Urinary bladder (tissue), 4 donors: ENCODE data around the gene INHBE. TPM values are rescaled to one million over a fixed set of nuclear protein-coding genes. Genes with fewer than 3 reads are reported as not detected.
"Not testable (repeated sequence)": the region's sequence is repeated elsewhere in the genome, so short reads cannot be mapped to it uniquely, and the experiment has no call there.

Experiments used
- DNase-seq: peaks from one replicate; pipeline ENCODE4 v3.0.0-alpha.2; 2015; ENCODE audit errors: extremely low spot score
- H3K27ac ChIP-seq: one replicate; pipeline ENCODE4 v1.5.1; 2013; ENCODE audit warnings: low read depth, mild to moderate bottlenecking, moderate library complexity
- H3K36me3 ChIP-seq: one replicate; pipeline ENCODE4 v1.6.1; 2013; ENCODE audit warnings: mild to moderate bottlenecking, moderate library complexity; ENCODE audit not compliant: insufficient read depth
- H3K4me1 ChIP-seq: one replicate; pipeline ENCODE4 v1.6.1; 2013; ENCODE audit warnings: mild to moderate bottlenecking, moderate library complexity; ENCODE audit not compliant: insufficient read depth
- H3K4me3 ChIP-seq: one replicate; pipeline ENCODE4 v1.5.1; 2013; ENCODE audit warnings: low read depth, low read length
- WGBS: extraction: QIAGEN DNeasy Blood & Tissue Kit; methylation state at CpG from one replicate; pipeline ENCODE4 v1.1.7; 2013; 5-methylcytosine and 5-hydroxymethylcytosine counted together
- polyA plus RNA-seq: library from polyadenylated mRNA; stranded (reverse); fragments of 200-250 nt; gene quantifications from one replicate; pipeline ENCODE4 v1.2.3, GENCODE V29; 2013
- small RNA-seq: library from RNA; depleted of rRNA; stranded (forward); fragments of <200 nt; gene quantifications from one replicate; pipeline ENCODE3, GENCODE V24; 2014
- total RNA-seq: library from RNA; depleted of rRNA; stranded (reverse); fragments of >200 nt; gene quantifications from one replicate; pipeline ENCODE4 v1.2.3, GENCODE V29; 2014
- donor health status: healthy with polysubstance abuse.
- donor health status: healthy.

The INHBE gene
- total and polyA plus RNA-seq, 2 donors, result 0.09 TPM; not detected in 1

- Histone ChIP-seq H3K27ac (no peak overlapping the region), H3K4me1 (no peaks in the 10 kb centered on the region), H3K36me3 (peaks cover 2% of the 10 kb centered on the region), H3K4me3 (no peak overlapping the region)
- DNase-seq, result no peak
These were observed 41.7 kb downstream of the INHBE start for GRCh38 chr12:57496822-57497221.

GRCh38 chr12:57497223-57498131 lies 42.4 kb downstream of the INHBE start:
- no peak overlapping the region for H3K4me3 ChIP-seq
- H3K4me1 ChIP-seq, result no peaks in the 10 kb centered on the region
- H3K27ac ChIP-seq, result no peak overlapping the region
- peaks cover 3% of the 10 kb centered on the region for H3K36me3 ChIP-seq
- 93% methylated on average over 12 of the region's 12 CpGs for WGBS
- DNase-seq, result no peak

DNA sequence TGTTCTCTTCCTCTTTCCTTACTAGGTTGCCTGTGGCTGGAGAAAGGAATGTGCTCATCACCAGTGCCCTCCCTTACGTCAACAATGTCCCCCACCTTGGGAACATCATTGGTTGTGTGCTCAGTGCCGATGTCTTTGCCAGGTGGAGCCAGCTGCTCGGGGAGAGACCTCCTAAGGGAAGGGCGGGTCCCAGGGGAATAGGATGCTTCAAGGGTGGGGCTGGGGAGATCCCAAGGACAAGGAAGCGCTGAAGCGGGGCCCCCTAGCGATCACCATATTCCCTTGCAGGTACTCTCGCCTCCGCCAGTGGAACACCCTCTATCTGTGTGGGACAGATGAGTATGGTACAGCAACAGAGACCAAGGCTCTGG lies 43.0 kb downstream of the INHBE start:
- Histone ChIP-seq H3K27ac (no peak overlapping the region), H3K4me3 (no peak overlapping the region), H3K36me3 (peaks cover 1% of the 10 kb centered on the region), H3K4me1 (no peaks in the 10 kb centered on the region)
- DNase-seq, result no peak
- WGBS, result 81% methylated on average over 9 of the region's 9 CpGs

DNA sequence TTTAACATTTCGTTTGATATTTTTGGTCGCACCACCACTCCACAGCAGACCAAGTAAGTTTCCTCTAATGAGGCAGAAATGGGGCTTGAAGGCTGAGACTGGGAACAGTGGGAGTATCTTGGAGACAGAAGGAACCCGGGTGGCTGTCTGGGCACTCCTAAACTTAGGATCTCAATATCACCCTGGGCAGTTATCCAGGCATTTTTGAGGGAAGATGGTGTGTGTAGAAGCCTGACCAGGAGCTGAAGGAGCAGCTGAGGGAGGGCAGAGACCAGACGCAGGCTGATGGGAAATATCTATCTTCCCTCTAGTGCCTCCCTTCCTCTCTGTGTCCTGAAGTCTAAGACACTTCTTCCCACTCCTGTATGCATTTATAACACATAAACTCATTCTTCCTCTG lies 43.5 kb downstream of the INHBE start:
- Histone ChIP-seq H3K36me3 (peaks cover 1% of the 10 kb centered on the region), H3K4me3 (no peak overlapping the region), H3K4me1 (no peaks in the 10 kb centered on the region), H3K27ac (no peak overlapping the region)
- DNase-seq, result no peak
- 92% methylated on average over 4 of the region's 4 CpGs for WGBS

GRCh38 chr12:57500213-57500612 lies 45.1 kb downstream of the INHBE start:
- 96% methylated on average over 11 of the region's 11 CpGs for whole genome bisulfite sequencing
- Histone ChIP-seq H3K4me3 (no peak overlapping the region), H3K36me3 (peaks cover 1% of the 10 kb centered on the region), H3K27ac (no peak overlapping the region), H3K4me1 (no peaks in the 10 kb centered on the region)
- DNase-seq, result no peak

DNA sequence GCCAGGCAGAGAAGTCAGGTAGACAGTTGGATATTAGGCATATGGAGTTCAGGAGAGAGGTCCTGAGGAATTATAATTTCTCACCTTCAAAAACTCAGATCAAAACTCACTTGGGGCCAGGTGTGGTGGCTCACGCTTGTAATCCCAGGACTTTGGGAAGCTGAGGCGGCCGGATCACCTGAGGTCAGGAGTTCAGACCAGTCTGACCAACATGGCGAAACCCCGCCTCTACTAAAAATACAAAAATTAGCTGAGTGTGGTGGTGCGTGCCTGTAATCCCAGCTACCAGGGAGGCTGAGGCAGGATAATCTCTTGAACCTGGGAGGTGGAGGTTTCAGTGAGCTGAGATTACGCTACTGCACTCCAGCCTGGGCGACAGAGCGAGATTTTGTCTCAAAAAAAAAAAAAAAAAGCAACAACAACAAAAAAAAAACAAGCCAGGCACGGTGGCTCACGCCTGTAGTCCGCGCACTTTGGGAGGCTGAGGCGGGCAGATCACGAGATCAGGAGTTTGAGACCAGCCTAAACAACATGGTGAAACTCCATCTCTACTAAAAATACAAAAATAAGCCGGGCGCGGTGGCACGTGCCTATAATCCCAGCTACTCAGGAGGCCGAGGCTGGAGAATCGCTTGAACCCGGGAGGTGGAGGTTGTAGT lies 47.3 kb downstream of the INHBE start:
- not testable (repeated sequence) for H3K27ac ChIP-seq, DNase-seq, H3K4me3 ChIP-seq, H3K36me3 ChIP-seq, H3K4me1 ChIP-seq
- 96% methylated on average over 22 of the region's 22 CpGs for WGBS

GRCh38 chr12:57506541-57506940 lies 51.4 kb downstream of the INHBE start:
- 97% methylated on average over 4 of the region's 4 CpGs for WGBS

More at GRCh38 chr12:57506541-57506940, 51.4 kb downstream of the INHBE start:
- not testable (repeated sequence) for H3K27ac ChIP-seq, H3K4me3 ChIP-seq, H3K4me1 ChIP-seq, H3K36me3 ChIP-seq, DNase-seq

Small RNA genes within 50 kb of the gene (small RNA-seq; reads per million reads assigned to genes)
- gene RNU6-879P, result not detected

Other genes starting within 250 kb of the INHBE start
- 0.79 TPM for gene NXPH4, start 238.5 kb upstream of the INHBE start, total RNA-seq
- gene NXPH4, start 238.5 kb upstream of the INHBE start, polyA plus RNA-seq, result 0.28 TPM
- 62.8 TPM for gene SHMT2, start 225.6 kb upstream of the INHBE start, total RNA-seq
- gene SHMT2, start 225.6 kb upstream of the INHBE start, polyA plus RNA-seq, result 69.8 TPM
- gene STAC3, start 204.1 kb upstream of the INHBE start, total RNA-seq, result 13.5 TPM
- 1.1 TPM for gene STAC3, start 204.1 kb upstream of the INHBE start, polyA plus RNA-seq
- gene R3HDM2, start 24.3 kb upstream of the INHBE start, total RNA-seq, result 37.0 TPM
- 28.0 TPM for gene R3HDM2, start 24.3 kb upstream of the INHBE start, polyA plus RNA-seq
- gene INHBC, start 20.5 kb upstream of the INHBE start, total RNA-seq, result not detected
- gene INHBC, start 20.5 kb upstream of the INHBE start, polyA plus RNA-seq, result 0.05 TPM
- 11.5 TPM for gene GLI1, start 4.5 kb downstream of the INHBE start, total RNA-seq
- 11.5 TPM for gene GLI1, start 4.5 kb downstream of the INHBE start, polyA plus RNA-seq
- 2.9 TPM for gene ARHGAP9, start 24.6 kb downstream of the INHBE start, total RNA-seq
- 5.2 TPM for gene ARHGAP9, start 24.6 kb downstream of the INHBE start, polyA plus RNA-seq
- gene MARS1, start 32.8 kb downstream of the INHBE start, total RNA-seq, result 55.1 TPM
- 59.9 TPM for gene MARS1, start 32.8 kb downstream of the INHBE start, polyA plus RNA-seq
- 15.4 TPM for gene DDIT3, start 65.2 kb downstream of the INHBE start, total RNA-seq
- gene DDIT3, start 65.2 kb downstream of the INHBE start, polyA plus RNA-seq, result 58.0 TPM
- gene MBD6, start 67.5 kb downstream of the INHBE start, total RNA-seq, result 9.6 TPM
- 31.1 TPM for gene MBD6, start 67.5 kb downstream of the INHBE start, polyA plus RNA-seq
- gene DCTN2, start 91.9 kb downstream of the INHBE start, total RNA-seq, result 70.8 TPM
- 195 TPM for gene DCTN2, start 91.9 kb downstream of the INHBE start, polyA plus RNA-seq
- 1.5 TPM for gene KIF5A, start 94.7 kb downstream of the INHBE start, total RNA-seq
- gene KIF5A, start 94.7 kb downstream of the INHBE start, polyA plus RNA-seq, result 1.3 TPM
- 9.5 TPM for gene PIP4K2C, start 135.9 kb downstream of the INHBE start, total RNA-seq
- 26.8 TPM for gene PIP4K2C, start 135.9 kb downstream of the INHBE start, polyA plus RNA-seq
- 29.8 TPM for gene DTX3, start 149.5 kb downstream of the INHBE start, total RNA-seq
- gene DTX3, start 149.5 kb downstream of the INHBE start, polyA plus RNA-seq, result 64.3 TPM
- gene ARHGEF25, start 156.1 kb downstream of the INHBE start, total RNA-seq, result 64.1 TPM
- gene ARHGEF25, start 156.1 kb downstream of the INHBE start, polyA plus RNA-seq, result 158 TPM
- 3.6 TPM for gene B4GALNT1, start 177.9 kb downstream of the INHBE start, total RNA-seq
- 2.7 TPM for gene B4GALNT1, start 177.9 kb downstream of the INHBE start, polyA plus RNA-seq
- gene OS9, start 238.8 kb downstream of the INHBE start, total RNA-seq, result 137 TPM
- 257 TPM for gene OS9, start 238.8 kb downstream of the INHBE start, polyA plus RNA-seq